ENCODE data around the gene VGLL4.
"Not testable (repeated sequence)": the region's sequence is repeated elsewhere in the genome, so short reads cannot be mapped to it uniquely, and the experiment has no call there.

Gene VGLL4

GRCh38 chr3:11536936-11537612 is 106.6 kb downstream of the VGLL4 start:
- Histone ChIP-seq H3K9me3 (ENCODE audit: control insufficient read depth, insufficient read depth, low read depth, low read length) (no peaks in the 10 kb centered on the region), H3K27ac (ENCODE audit: low read depth, low read length) (no peak overlapping the region), H3K4me3 (ENCODE audit: low read depth, low read length) (no peak overlapping the region), H3K9ac (ENCODE audit: low read length) (no peak overlapping the region), H3K4me1 (ENCODE audit: control insufficient read depth, insufficient read depth, low read length) (peaks cover 5% of the 10 kb centered on the region; the same call in 1 of the 2 replicates), H3K36me3 (ENCODE audit: control insufficient read depth, insufficient read depth, low read length) (no peaks in the 10 kb centered on the region), H3K27me3 (ENCODE audit: control insufficient read depth, insufficient read depth, low read length) (no peaks in the 10 kb centered on the region)

- Histone ChIP-seq H3K36me3 (ENCODE audit: control insufficient read depth, insufficient read depth, low read length) (no peaks in the 10 kb centered on the region), H3K27me3 (ENCODE audit: control insufficient read depth, insufficient read depth, low read length) (no peaks in the 10 kb centered on the region), H3K4me1 (ENCODE audit: control insufficient read depth, insufficient read depth, low read length) (peaks cover 5% of the 10 kb centered on the region; the same call in 1 of the 2 replicates), H3K27ac (ENCODE audit: low read depth, low read length) (no peak overlapping the region), H3K9me3 (ENCODE audit: control insufficient read depth, insufficient read depth, low read depth, low read length) (no peaks in the 10 kb centered on the region), H3K9ac (ENCODE audit: low read length) (no peak overlapping the region), H3K4me3 (ENCODE audit: low read depth, low read length) (no peak overlapping the region)
Measured at GRCh38 chr3:11536132-11536935, 107.4 kb downstream of the VGLL4 start.

GRCh38 chr3:11535243-11535960 is 108.3 kb downstream of the VGLL4 start:
- H3K36me3 ChIP-seq (ENCODE audit: control insufficient read depth, insufficient read depth, low read length): no peaks in the 10 kb centered on the region
- H3K4me3 ChIP-seq (ENCODE audit: low read depth, low read length): no peak overlapping the region
- H3K27ac ChIP-seq (ENCODE audit: low read depth, low read length): no peak overlapping the region
- no peak overlapping the region for H3K9ac ChIP-seq (ENCODE audit: low read length)
- no peaks in the 10 kb centered on the region for H3K27me3 ChIP-seq (ENCODE audit: control insufficient read depth, insufficient read depth, low read length)
- H3K4me1 ChIP-seq (ENCODE audit: control insufficient read depth, insufficient read depth, low read length): peaks cover 5% of the 10 kb centered on the region; the same call in 1 of the 2 replicates
- H3K9me3 ChIP-seq (ENCODE audit: control insufficient read depth, insufficient read depth, low read depth, low read length): no peaks in the 10 kb centered on the region

- no peaks in the 10 kb centered on the region for H3K9me3 ChIP-seq (ENCODE audit: control insufficient read depth, insufficient read depth, low read depth, low read length)
- no peaks in the 10 kb centered on the region for H3K36me3 ChIP-seq (ENCODE audit: control insufficient read depth, insufficient read depth, low read length)
- H3K4me3 ChIP-seq (ENCODE audit: low read depth, low read length): no peak overlapping the region
- H3K4me1 ChIP-seq (ENCODE audit: control insufficient read depth, insufficient read depth, low read length): peaks cover 5% of the 10 kb centered on the region; the same call in 1 of the 2 replicates
- no peaks in the 10 kb centered on the region for H3K27me3 ChIP-seq (ENCODE audit: control insufficient read depth, insufficient read depth, low read length)
- H3K9ac ChIP-seq (ENCODE audit: low read length): no peak overlapping the region
- H3K27ac ChIP-seq (ENCODE audit: low read depth, low read length): no peak overlapping the region
Measured at GRCh38 chr3:11534793-11535101, 109.0 kb downstream of the VGLL4 start.

- Histone ChIP-seq H3K9ac (ENCODE audit: low read length) (no peak overlapping the region), H3K4me1 (ENCODE audit: control insufficient read depth, insufficient read depth, low read length) (peaks cover 5% of the 10 kb centered on the region; the same call in 1 of the 2 replicates), H3K27me3 (ENCODE audit: control insufficient read depth, insufficient read depth, low read length) (no peaks in the 10 kb centered on the region), H3K27ac (ENCODE audit: low read depth, low read length) (no peak overlapping the region), H3K36me3 (ENCODE audit: control insufficient read depth, insufficient read depth, low read length) (no peaks in the 10 kb centered on the region), H3K4me3 (ENCODE audit: low read depth, low read length) (no peak overlapping the region), H3K9me3 (ENCODE audit: control insufficient read depth, insufficient read depth, low read depth, low read length) (no peaks in the 10 kb centered on the region)
Measured at GRCh38 chr3:11534011-11534792, 109.5 kb downstream of the VGLL4 start.

GRCh38 chr3:11532931-11533391 is 110.8 kb downstream of the VGLL4 start:
- no peak overlapping the region for H3K27ac ChIP-seq (ENCODE audit: low read depth, low read length)
- no peaks in the 10 kb centered on the region for H3K36me3 ChIP-seq (ENCODE audit: control insufficient read depth, insufficient read depth, low read length)
- H3K27me3 ChIP-seq (ENCODE audit: control insufficient read depth, insufficient read depth, low read length): no peaks in the 10 kb centered on the region
- peaks cover 5% of the 10 kb centered on the region; the same call in 1 of the 2 replicates for H3K4me1 ChIP-seq (ENCODE audit: control insufficient read depth, insufficient read depth, low read length)
- no peak overlapping the region for H3K4me3 ChIP-seq (ENCODE audit: low read depth, low read length)
- no peaks in the 10 kb centered on the region for H3K9me3 ChIP-seq (ENCODE audit: control insufficient read depth, insufficient read depth, low read depth, low read length)
- no peak overlapping the region for H3K9ac ChIP-seq (ENCODE audit: low read length)

GRCh38 chr3:11530153-11530721 is 113.5 kb downstream of the VGLL4 start:
- Histone ChIP-seq H3K27me3 (ENCODE audit: control insufficient read depth, insufficient read depth, low read length) (no peaks in the 10 kb centered on the region), H3K4me3 (ENCODE audit: low read depth, low read length) (no peak overlapping the region), H3K9me3 (ENCODE audit: control insufficient read depth, insufficient read depth, low read depth, low read length) (no peaks in the 10 kb centered on the region), H3K4me1 (ENCODE audit: control insufficient read depth, insufficient read depth, low read length) (peaks cover 5% of the 10 kb centered on the region; the same call in 1 of the 2 replicates), H3K27ac (ENCODE audit: low read depth, low read length) (no peak overlapping the region), H3K9ac (ENCODE audit: low read length) (no peak overlapping the region), H3K36me3 (ENCODE audit: control insufficient read depth, insufficient read depth, low read length) (no peaks in the 10 kb centered on the region)

- Histone ChIP-seq H3K9me3 (ENCODE audit: control insufficient read depth, insufficient read depth, low read depth, low read length) (no peaks in the 10 kb centered on the region), H3K27me3 (ENCODE audit: control insufficient read depth, insufficient read depth, low read length) (no peaks in the 10 kb centered on the region), H3K4me1 (ENCODE audit: control insufficient read depth, insufficient read depth, low read length) (no peaks in the 10 kb centered on the region), H3K4me3 (ENCODE audit: low read depth, low read length) (no peak overlapping the region), H3K36me3 (ENCODE audit: control insufficient read depth, insufficient read depth, low read length) (no peaks in the 10 kb centered on the region), H3K9ac (ENCODE audit: low read length) (no peak overlapping the region), H3K27ac (ENCODE audit: low read depth, low read length) (no peak overlapping the region)
Measured at GRCh38 chr3:11529281-11529680, 114.4 kb downstream of the VGLL4 start.

GRCh38 chr3:11526121-11526520 is 117.6 kb downstream of the VGLL4 start:
- H3K36me3 ChIP-seq (ENCODE audit: control insufficient read depth, insufficient read depth, low read length); H3K9ac ChIP-seq (ENCODE audit: low read length); H3K9me3 ChIP-seq (ENCODE audit: control insufficient read depth, insufficient read depth, low read depth, low read length); H3K4me3 ChIP-seq (ENCODE audit: low read depth, low read length); H3K4me1 ChIP-seq (ENCODE audit: control insufficient read depth, insufficient read depth, low read length); H3K27ac ChIP-seq (ENCODE audit: low read depth, low read length); H3K27me3 ChIP-seq (ENCODE audit: control insufficient read depth, insufficient read depth, low read length): not testable (repeated sequence)

GRCh38 chr3:11523572-11524101 is 120.1 kb downstream of the VGLL4 start:
- 0 out of 2 replicates have a peak, but pooled peaks cover 3% of the 10 kb centered on the region for H3K4me1 ChIP-seq (ENCODE audit: control insufficient read depth, insufficient read depth, low read length)
- no peaks in the 10 kb centered on the region for H3K36me3 ChIP-seq (ENCODE audit: control insufficient read depth, insufficient read depth, low read length)
- no peak overlapping the region for H3K9ac ChIP-seq (ENCODE audit: low read length)

More at GRCh38 chr3:11523572-11524101, 120.1 kb downstream of the VGLL4 start:
- no peaks in the 10 kb centered on the region for H3K9me3 ChIP-seq (ENCODE audit: control insufficient read depth, insufficient read depth, low read depth, low read length)
- H3K27me3 ChIP-seq (ENCODE audit: control insufficient read depth, insufficient read depth, low read length): no peaks in the 10 kb centered on the region
- no peak overlapping the region for H3K4me3 ChIP-seq (ENCODE audit: low read depth, low read length)
- H3K27ac ChIP-seq (ENCODE audit: low read depth, low read length): no peak overlapping the region

Measured in HUES6 (cell line).